CD4-positive, CD25-positive, alpha-beta regulatory T cell (primary cell): Measurements from ENCODE around the gene ZNF24. TPM values are rescaled to one million over a fixed set of nuclear protein-coding genes. Genes with fewer than 3 reads are reported as not detected.

Experiments
- ATAC-seq, 2 donors: fragments of 150-1000 bp; cut with Tn5 transposase; one replicate each; pipeline ENCODE4 v1.10.0; 2021; ENCODE audit warnings: low read depth in 2 of 2, moderate number of reproducible peaks in 2 of 2, moderate library complexity in 1 of 2
- DNase-seq, 3 donors: peaks; one replicate each; pipeline versions ENCODE4 v3.0.0 to v3.0.0-alpha.2; 2012 to 2022; ENCODE audit warnings: mixed read lengths in 1 of 3
- H3K27ac ChIP-seq: one replicate; pipeline ENCODE4 v1.7.0; 2013; ENCODE audit warnings: mild to moderate bottlenecking, low read length; ENCODE audit not compliant: insufficient read depth, poor library complexity, severe bottlenecking
- H3K27me3 ChIP-seq: one replicate; pipeline ENCODE4 v1.7.0; 2013; ENCODE audit warnings: low read length; ENCODE audit not compliant: control insufficient read depth, insufficient read depth
- H3K36me3 ChIP-seq: one replicate; pipeline ENCODE4 v1.7.0; 2013; ENCODE audit warnings: mild to moderate bottlenecking, low read length, moderate library complexity; ENCODE audit not compliant: control insufficient read depth, insufficient read depth
- H3K4me1 ChIP-seq: 2 replicates; pipeline ENCODE4 v1.7.0; 2013; ENCODE audit warnings: mild to moderate bottlenecking, low read length; ENCODE audit not compliant: insufficient read depth, control insufficient read depth, poor library complexity, severe bottlenecking
- H3K4me3 ChIP-seq: one replicate; pipeline ENCODE4 v1.7.0; 2013; ENCODE audit warnings: low read depth, mild to moderate bottlenecking, low read length, moderate library complexity
- H3K9me3 ChIP-seq, 2 experiments: 1 replicate in 1 of 2; 2 replicates in 1 of 2; pipeline ENCODE4 v1.7.0; 2013; ENCODE audit warnings: low read length in 2 of 2, mild to moderate bottlenecking in 1 of 2, moderate library complexity in 1 of 2; ENCODE audit not compliant: control insufficient read depth in 2 of 2
- H3K27ac Mint-ChIP-seq, 3 donors: one replicate each; pipeline ENCODE4 v1.8.0; 2020 to 2022; ENCODE audit warnings: mild to moderate bottlenecking in 3 of 3, mixed read lengths in 3 of 3, moderate library complexity in 2 of 3
- H3K27me3 Mint-ChIP-seq: one replicate; pipeline ENCODE4 v1.8.0; 2022; ENCODE audit warnings: mild to moderate bottlenecking, mixed read lengths
- H3K36me3 Mint-ChIP-seq: one replicate; pipeline ENCODE4 v1.8.0; 2020; ENCODE audit warnings: mixed read lengths
- H3K4me1 Mint-ChIP-seq, 4 donors: one replicate each; pipeline ENCODE4 v1.8.0; 2020 to 2022; ENCODE audit warnings: mixed read lengths in 4 of 4, mild to moderate bottlenecking in 1 of 4
- H3K4me3 Mint-ChIP-seq, 4 donors: one replicate each; pipeline ENCODE4 v1.8.0; 2020 to 2022; ENCODE audit warnings: mild to moderate bottlenecking in 4 of 4, mixed read lengths in 4 of 4, moderate library complexity in 3 of 4
- H3K9me3 Mint-ChIP-seq, 7 donors: one replicate each; pipeline ENCODE4 v1.8.0; 2020 to 2022; ENCODE audit warnings: mixed read lengths in 7 of 7, mild to moderate bottlenecking in 3 of 7, moderate library complexity in 2 of 7
- polyA plus RNA-seq, 4 donors: library from polyadenylated mRNA; unstranded; fragments of 300-500 nt; fragmentation: Illumina TruSeq; gene quantifications; one replicate each; pipeline ENCODE4 v1.2.3, GENCODE V29; 2021
- total RNA-seq: library from RNA; stranded (reverse); gene quantifications from one replicate; pipeline ENCODE4 v1.2.3, GENCODE V29; 2022

Gene ZNF24
- total RNA-seq (53.9 TPM), polyA plus RNA-seq (10 to 100 TPM; 69.4 to 96.3 (median 73.7) TPM)

DNA sequence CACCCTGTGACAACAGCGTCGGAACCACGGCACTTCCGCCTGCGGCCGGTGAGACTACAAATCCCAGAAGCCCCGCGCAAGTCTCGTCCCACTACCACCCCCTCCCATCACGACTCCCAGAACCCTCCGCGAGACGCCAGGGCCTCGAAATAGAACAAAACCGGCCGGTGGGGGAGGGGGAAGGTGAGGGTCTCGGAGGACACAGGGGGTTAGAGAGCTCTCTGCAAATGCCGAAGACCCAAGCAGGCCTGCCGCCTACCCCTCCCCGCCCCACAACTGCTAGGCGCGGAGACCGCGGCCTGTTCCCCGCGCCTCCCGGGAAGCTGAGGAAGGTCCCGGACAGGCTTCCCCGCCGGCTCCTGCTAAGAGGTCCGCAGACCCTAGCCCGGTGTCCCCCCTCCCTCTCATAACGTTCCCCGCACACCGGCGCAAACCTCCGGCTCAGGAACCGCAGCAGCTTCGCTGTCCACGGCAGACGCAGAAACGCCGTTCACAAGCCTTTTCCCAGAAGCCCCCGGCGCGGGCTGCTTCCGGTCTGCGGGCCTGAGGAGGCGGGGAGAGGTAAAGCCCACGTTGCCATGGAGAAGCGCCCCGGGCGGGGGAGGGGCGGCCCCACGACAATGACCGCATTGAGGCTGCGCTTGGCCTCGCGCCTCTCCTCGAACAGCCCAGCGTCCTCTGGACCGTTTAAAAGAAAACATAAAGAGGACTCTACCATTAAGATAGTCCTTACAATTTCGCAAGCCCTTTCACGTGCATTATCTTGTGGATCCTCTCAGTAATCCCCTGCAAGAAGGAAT, at the start of gene ZNF24:
TSS of gene ZNF24 (minus strand) at position 485 of the 800 bp plus-strand sequence. CDS start 3,770 bp downstream, outside the sequence.
- H3K27me3 Mint-ChIP-seq: no peaks in the 10 kb centered on the region
- ATAC-seq: peak; percentile 90 to 91
- Histone ChIP-seq H3K36me3 (peaks cover 22% of the 10 kb centered on the region), H3K27me3 (no peaks in the 10 kb centered on the region), H3K9me3 (no peaks in the 10 kb centered on the region), H3K4me3 (peak within 1 kb of the TSS; percentile 89), H3K4me1 (peaks cover 27% of the 10 kb centered on the region), H3K27ac (peak within 1 kb of the TSS; percentile 98)
- peak within 1 kb of the TSS; percentile 94 to 97 (median 97) for H3K27ac Mint-ChIP-seq
- peak within 1 kb of the TSS; percentile 96 to 100 (median 99) for H3K4me3 Mint-ChIP-seq
- H3K9me3 Mint-ChIP-seq: peaks cover 0 to 1% (median 0%) of the 10 kb centered on the region in 7 donors
- DNase-seq: peak; percentile 86 to 93 (median 87)
- peaks cover 12% of the 10 kb centered on the region for H3K36me3 Mint-ChIP-seq
- peaks cover 29 to 51% (median 34%) of the 10 kb centered on the region in 4 donors for H3K4me1 Mint-ChIP-seq

DNA sequence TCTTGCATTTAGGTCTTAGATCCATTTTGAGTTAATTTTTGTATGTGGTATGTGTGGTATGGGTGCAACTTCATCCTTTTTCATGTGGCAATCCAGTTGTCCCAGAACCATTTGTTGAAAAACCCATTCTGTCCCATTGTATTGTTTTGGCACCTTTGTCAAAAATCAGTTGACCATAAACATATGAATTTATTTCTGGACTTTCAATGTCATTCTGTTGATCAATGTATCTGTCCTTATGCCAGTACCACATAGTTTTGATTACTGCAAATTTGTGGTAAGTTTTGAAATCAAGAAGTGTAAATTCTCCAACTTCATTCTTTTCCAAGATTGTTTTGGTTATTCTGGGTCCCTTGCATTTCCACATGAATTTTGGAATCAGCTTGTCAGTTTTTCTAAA, 49.5 kb upstream of the ZNF24 start:
- Histone ChIP-seq H3K4me1 (no peaks in the 10 kb centered on the region), H3K27me3 (peaks cover 14% of the 10 kb centered on the region), H3K4me3 (no peak overlapping the region), H3K36me3 (no peaks in the 10 kb centered on the region), H3K9me3 (no peaks in the 10 kb centered on the region), H3K27ac (no peak overlapping the region)
- no peak for ATAC-seq
- Mint-ChIP-seq H3K27me3 (peaks cover 33% of the 10 kb centered on the region), H3K27ac (no peak overlapping the region), H3K9me3 (peaks cover 0 to 2% (median 0%) of the 10 kb centered on the region in 7 donors), H3K4me3 (no peak overlapping the region), H3K36me3 (no peaks in the 10 kb centered on the region), H3K4me1 (no peaks in the 10 kb centered on the region)
- no peak for DNase-seq

DNA sequence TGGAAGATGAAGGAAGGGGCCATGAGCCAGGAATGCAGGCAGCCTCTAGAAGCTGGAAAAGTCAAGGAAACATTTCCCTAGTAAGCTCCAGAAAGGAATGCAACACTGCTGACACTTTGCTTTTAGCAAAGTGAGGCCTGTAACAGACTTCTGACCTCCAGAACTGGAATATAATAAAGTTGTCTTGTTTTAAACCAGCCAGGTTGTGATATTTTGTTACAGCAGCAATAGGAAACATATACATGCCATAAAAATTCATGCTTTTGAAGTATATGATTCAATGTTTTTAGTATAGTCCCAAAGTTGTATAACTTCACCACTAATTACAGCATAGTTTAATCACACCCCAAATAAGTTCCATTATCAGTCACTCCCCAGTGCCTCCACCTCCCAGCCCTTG, 48.2 kb upstream of the ZNF24 start:
- no peaks in the 10 kb centered on the region for H3K4me1 ChIP-seq
- no peak overlapping the region for H3K27ac ChIP-seq
- no peak overlapping the region for H3K4me3 ChIP-seq
- no peaks in the 10 kb centered on the region for H3K36me3 Mint-ChIP-seq
- no peak overlapping the region for H3K27ac Mint-ChIP-seq
- H3K27me3 ChIP-seq: peaks cover 10% of the 10 kb centered on the region
- H3K9me3 Mint-ChIP-seq: peaks cover 0 to 2% (median 0%) of the 10 kb centered on the region in 7 donors
- no peak for DNase-seq
- no peak overlapping the region for H3K4me3 Mint-ChIP-seq
- ATAC-seq: no peak
- no peaks in the 10 kb centered on the region for H3K9me3 ChIP-seq
- no peaks in the 10 kb centered on the region for H3K36me3 ChIP-seq
- H3K4me1 Mint-ChIP-seq: no peaks in the 10 kb centered on the region
- peaks cover 31% of the 10 kb centered on the region for H3K27me3 Mint-ChIP-seq

DNA sequence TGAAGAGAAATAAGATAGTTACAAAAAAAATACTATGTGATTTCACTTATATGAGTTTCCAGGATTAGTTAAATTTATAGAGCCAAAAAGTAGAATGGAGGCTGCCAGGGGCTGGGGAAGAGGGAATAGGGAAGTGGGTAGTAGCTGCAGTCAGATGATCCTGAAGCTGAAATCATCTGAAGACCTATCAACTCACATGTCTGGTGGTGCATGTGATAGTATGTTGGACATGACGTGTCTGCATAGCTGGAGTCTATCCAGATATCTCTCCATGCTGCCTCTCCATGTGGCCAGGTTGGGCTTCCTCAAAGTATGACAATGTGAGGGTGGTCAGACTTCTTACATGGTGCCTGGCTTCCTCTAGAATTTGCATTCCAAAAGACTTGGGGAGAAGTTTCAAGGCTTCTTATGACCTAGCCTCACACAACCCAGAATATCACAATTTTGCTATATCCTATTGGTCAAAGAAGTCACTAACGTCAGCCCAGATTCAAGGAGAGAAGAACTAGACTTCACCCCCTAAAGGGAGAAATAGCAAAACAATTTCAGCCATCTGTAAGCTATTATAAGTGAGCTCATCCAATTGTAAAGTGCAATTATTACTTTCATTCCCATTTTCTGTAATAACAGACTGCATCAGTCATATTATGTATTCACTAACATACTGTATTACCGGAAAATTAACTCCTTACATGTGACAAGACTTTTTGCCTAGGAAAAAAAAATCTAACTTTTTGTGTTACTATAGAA, 46.9 kb upstream of the ZNF24 start:
- Histone ChIP-seq H3K27me3 (peaks cover 11% of the 10 kb centered on the region), H3K4me1 (peaks cover 7% of the 10 kb centered on the region), H3K36me3 (no peaks in the 10 kb centered on the region), H3K27ac (no peak overlapping the region), H3K9me3 (no peaks in the 10 kb centered on the region), H3K4me3 (no peak overlapping the region)
- Mint-ChIP-seq H3K27ac (no peak overlapping the region), H3K4me3 (no peak overlapping the region), H3K9me3 (peaks cover 0 to 2% (median 0%) of the 10 kb centered on the region in 7 donors), H3K27me3 (peaks cover 40% of the 10 kb centered on the region), H3K36me3 (no peaks in the 10 kb centered on the region), H3K4me1 (peaks cover 4 to 8% (median 5%) of the 10 kb centered on the region in 4 donors)
- DNase-seq: no peak
- ATAC-seq: no peak

DNA sequence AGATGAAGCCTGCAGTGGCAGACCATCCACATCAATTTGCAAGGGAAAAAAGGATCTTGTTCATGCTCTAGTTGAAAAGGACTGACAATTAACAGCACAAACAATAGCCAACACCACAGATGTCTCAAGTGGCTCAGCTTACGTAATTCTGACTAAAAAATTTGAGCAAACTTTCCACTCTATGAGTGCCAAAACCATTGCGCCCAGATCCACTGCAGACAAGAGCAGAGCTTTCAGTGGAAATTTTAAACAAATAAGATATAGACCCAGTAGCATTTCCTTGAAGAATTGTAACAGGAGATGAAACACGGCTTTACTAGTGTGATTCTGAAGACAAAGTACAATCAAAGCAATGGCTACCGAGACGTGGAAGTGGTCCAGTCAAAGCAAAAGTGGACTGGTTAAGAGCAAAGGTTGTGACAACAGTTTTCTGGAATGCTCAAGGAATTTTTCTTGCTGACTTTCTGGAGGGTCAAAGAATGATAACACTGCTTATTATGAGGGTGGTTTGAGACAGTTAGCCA, 44.9 kb upstream of the ZNF24 start:
- Mint-ChIP-seq H3K9me3 (peaks cover 0 to 2% (median 0%) of the 10 kb centered on the region in 7 donors), H3K36me3 (no peaks in the 10 kb centered on the region), H3K27ac (no peak overlapping the region), H3K4me3 (no peak overlapping the region), H3K4me1 (peaks cover 5 to 8% (median 7%) of the 10 kb centered on the region in 4 donors), H3K27me3 (peaks cover 33% of the 10 kb centered on the region)
- H3K36me3 ChIP-seq: no peaks in the 10 kb centered on the region
- H3K27ac ChIP-seq: no peak overlapping the region
- ATAC-seq (no peak), DNase-seq (no peak)
- peaks cover 7% of the 10 kb centered on the region for H3K4me1 ChIP-seq
- peaks cover 11% of the 10 kb centered on the region for H3K27me3 ChIP-seq
- H3K4me3 ChIP-seq: no peak overlapping the region
- no peaks in the 10 kb centered on the region for H3K9me3 ChIP-seq

DNA sequence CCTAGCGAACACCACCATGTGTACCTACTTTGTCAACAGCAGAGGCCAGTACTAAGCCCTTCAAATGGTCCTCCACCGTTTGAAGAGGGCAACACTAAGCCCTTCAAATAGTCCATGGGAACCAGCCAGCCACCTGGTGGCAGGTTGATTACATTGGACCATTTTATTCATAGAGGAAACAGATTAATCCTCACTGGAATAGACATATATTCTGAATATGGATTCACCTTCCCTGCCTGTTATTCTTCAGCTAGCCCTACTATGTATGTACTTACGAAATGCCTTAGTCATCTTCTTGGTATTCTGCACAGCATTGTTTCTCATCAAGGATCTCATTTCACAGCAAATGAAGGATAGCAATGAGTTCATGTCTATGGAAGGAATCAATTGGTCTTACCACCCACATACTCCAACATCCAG, 42.9 kb upstream of the ZNF24 start:
- Mint-ChIP-seq H3K27ac (peak overlapping the region in 1 of 3 donors; percentile 41), H3K4me1 (peaks cover 5 to 8% (median 7%) of the 10 kb centered on the region in 4 donors), H3K36me3 (no peaks in the 10 kb centered on the region), H3K9me3 (no peaks in the 10 kb centered on the region), H3K27me3 (peaks cover 33% of the 10 kb centered on the region), H3K4me3 (no peak overlapping the region)
- H3K4me3 ChIP-seq: no peak overlapping the region
- peaks cover 7% of the 10 kb centered on the region for H3K4me1 ChIP-seq
- no peaks in the 10 kb centered on the region for H3K36me3 ChIP-seq
- no peaks in the 10 kb centered on the region for H3K9me3 ChIP-seq
- H3K27me3 ChIP-seq: peaks cover 8% of the 10 kb centered on the region
- DNase-seq (peak in 1 of 3 donors; percentile 17), ATAC-seq (no peak)
- H3K27ac ChIP-seq: no peak overlapping the region

DNA sequence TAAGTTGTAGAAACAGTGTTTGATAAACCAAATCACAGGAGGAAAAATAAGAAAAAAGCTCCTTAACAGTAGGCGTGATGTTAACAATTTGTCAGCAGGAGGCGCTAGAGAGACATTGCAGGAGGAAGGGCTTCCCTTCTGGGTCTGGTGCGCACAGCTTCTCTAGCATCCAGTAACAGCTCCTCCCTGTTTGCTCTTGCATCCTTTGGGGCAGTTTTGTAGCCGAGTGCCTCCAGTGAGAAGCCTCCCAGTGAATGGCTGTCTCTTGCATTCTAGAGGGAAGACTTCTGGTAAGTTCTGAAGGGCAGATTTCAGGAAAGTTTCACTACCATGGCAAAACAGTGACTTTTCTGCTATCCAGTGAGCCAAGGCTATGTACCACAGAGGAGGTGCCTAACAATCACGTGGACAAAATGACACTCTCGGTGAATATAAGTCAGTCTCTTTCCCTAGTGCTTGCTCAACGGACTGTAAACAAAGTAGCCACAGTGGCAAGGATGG, 42.4 kb upstream of the ZNF24 start:
- Mint-ChIP-seq H3K36me3 (no peaks in the 10 kb centered on the region), H3K4me3 (no peak overlapping the region), H3K27me3 (peaks cover 35% of the 10 kb centered on the region), H3K9me3 (no peaks in the 10 kb centered on the region), H3K27ac (peak overlapping the region in 1 of 3 donors; percentile 41), H3K4me1 (peaks cover 5 to 8% (median 7%) of the 10 kb centered on the region in 4 donors)
- Histone ChIP-seq H3K27me3 (peaks cover 8% of the 10 kb centered on the region), H3K36me3 (no peaks in the 10 kb centered on the region), H3K4me3 (no peak overlapping the region), H3K27ac (no peak overlapping the region), H3K4me1 (peaks cover 7% of the 10 kb centered on the region), H3K9me3 (no peaks in the 10 kb centered on the region)
- ATAC-seq (peak; percentile 84 to 85), DNase-seq (peak; percentile 51 to 87 (median 73))
